Choroid plexus epithelial cell (primary cell): ENCODE results near the gene ATOX1.
"Not testable (repeated sequence)": the region's sequence is repeated elsewhere in the genome, so short reads cannot be mapped to it uniquely, and the experiment has no call there.

Experiments used
- DNase-seq: peaks from one replicate; pipeline ENCODE4 v3.0.0-alpha.2; 2010; ENCODE audit warnings: low read depth
- H3K4me3 ChIP-seq: 2 replicates; pipeline ENCODE4 v1.5.1; 2011; ENCODE audit warnings: low read depth, mild to moderate bottlenecking, control low read depth, low read length, moderate library complexity
- TF ChIP-seq, protein P1 (sequence below): conservative IDR thresholded peaks from 2 replicates; pipeline ENCODE4 v1.5.1; 2011; ENCODE audit warnings: low read depth, mild to moderate bottlenecking, control low read depth, inconsistent platforms, low read length, moderate library complexity

The ATOX1 gene

DNA sequence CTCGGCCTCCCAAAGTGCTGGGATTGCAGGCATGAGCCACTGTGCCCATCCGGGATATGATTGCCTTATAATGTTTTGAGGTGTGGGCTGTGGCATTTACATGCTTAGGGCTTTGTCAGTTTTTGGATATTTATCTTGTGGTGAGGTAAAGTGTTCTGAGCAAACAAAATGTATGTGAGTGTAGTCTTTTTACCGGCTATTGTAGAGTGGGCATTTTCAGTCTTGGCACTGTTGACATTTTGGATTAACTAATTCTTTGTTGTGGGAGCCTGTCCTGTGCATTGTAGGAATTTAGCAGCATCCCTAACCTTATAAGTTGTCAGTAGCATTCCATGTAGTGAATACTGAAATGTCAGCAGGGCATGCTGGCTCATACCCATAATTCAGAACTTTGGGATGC lies 34.9 kb upstream of the ATOX1 start:
- no peak for DNase-seq
- TF ChIP-seq, protein P1, sequence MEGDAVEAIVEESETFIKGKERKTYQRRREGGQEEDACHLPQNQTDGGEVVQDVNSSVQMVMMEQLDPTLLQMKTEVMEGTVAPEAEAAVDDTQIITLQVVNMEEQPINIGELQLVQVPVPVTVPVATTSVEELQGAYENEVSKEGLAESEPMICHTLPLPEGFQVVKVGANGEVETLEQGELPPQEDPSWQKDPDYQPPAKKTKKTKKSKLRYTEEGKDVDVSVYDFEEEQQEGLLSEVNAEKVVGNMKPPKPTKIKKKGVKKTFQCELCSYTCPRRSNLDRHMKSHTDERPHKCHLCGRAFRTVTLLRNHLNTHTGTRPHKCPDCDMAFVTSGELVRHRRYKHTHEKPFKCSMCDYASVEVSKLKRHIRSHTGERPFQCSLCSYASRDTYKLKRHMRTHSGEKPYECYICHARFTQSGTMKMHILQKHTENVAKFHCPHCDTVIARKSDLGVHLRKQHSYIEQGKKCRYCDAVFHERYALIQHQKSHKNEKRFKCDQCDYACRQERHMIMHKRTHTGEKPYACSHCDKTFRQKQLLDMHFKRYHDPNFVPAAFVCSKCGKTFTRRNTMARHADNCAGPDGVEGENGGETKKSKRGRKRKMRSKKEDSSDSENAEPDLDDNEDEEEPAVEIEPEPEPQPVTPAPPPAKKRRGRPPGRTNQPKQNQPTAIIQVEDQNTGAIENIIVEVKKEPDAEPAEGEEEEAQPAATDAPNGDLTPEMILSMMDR = no peak

DNA sequence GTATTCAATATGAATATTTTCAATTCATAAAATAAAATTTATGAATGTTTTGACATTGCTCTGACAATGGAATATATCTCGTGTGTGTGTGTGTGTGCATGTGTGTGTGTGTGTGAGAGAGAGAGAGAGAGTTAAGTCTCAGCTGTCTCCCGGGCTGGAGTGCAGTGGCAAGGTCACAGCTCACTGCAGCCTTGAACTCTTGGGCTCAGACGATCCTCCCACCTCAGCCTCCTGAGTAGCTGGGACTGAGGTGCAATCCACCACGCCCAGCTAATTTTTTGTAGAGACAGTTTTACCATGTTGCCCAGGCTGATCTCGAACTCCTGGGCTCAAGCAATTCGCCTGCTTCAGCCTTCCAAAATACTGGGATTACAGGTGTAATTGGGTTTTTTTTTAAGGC lies 29.4 kb upstream of the ATOX1 start:
- TF ChIP-seq, protein P1 = no peak
- no peak overlapping the region for H3K4me3 ChIP-seq
- no peak for DNase-seq

More for the DNA sequence above, 34.9 kb upstream of the ATOX1 start:
- no peak overlapping the region for H3K4me3 ChIP-seq

DNA sequence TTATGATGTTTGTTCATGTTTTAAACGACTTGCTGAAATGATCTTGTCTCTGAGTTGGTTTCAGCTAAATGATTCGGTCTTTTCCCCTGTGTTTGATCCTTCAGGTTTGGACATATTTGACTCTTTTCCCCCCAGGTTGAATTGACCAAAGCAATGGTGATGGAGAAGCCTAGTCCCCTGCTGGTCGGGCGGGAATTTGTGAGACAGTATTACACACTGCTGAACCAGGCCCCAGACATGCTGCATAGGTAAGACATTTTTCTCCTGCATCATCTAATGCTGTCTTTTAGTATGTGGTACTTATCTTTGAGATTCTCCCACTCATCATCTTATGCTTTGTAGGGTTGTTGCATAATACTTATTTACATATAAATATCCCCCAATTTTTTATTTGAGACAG lies 28.0 kb upstream of the ATOX1 start:
- no peak overlapping the region for H3K4me3 ChIP-seq
- no peak for DNase-seq
- TF ChIP-seq, protein P1 = no peak

DNA sequence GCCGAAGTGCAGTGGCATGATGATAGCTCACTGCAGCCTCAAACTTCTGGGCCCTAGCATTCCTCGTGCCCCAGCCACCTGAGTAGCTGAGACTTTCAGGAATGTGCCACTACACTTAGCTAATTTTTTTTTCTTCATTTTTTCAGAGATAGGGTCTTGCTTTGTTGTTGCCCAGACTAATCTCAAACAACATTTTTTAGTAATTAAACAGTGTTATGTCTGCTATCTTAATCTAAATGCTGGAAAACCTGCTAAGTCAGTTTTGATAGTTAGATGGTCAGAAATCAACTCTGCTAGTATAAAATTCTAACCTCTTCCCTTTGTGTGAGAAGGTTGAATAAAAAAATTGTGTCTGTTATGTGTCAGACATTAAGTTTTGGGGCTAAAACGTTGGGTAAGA lies 25.7 kb upstream of the ATOX1 start:
- no peak overlapping the region for H3K4me3 ChIP-seq
- no peak for DNase-seq
- TF ChIP-seq, protein P1 = no peak

DNA sequence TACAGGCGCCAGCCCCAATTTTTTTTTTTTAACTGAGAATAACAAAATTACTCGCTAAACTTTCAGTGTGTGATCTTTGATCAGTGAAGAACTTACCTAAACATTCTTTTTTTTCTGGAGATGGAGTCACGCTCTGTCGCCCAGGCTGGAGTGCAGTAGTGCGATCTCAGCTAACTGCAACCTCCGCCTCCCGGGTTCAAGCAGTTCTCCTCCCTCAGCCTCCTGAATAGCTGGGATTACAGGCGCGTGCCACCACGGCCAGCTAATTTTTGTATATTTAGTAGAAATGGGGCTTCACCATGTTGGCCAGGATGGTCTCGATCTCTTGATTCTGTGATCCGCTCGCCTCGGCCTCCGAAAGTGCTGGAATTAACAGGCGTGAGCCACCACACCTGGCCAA lies 25.2 kb upstream of the ATOX1 start:
- not testable (repeated sequence) for DNase-seq, H3K4me3 ChIP-seq

DNA sequence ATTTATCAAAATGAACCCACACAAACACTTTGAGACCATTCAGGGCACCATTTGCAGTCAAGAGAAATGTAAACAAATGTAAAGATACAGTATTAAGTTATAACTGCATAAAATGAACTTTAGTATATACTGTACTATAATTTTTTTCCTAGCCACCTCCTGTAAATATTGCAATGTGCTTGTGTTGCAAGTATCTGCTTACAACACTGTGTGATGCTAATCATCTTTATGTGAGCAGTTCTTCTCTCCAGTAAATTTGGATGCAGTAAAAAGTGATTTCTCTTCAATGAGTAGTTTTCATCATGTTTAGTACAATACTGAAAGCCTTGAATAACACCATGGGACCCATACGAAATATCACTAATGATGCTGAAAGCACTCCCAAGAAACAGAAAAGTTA lies 22.8 kb upstream of the ATOX1 start:
- no peak overlapping the region for H3K4me3 ChIP-seq
- DNase-seq = no peak
- TF ChIP-seq, protein P1 = no peak

DNA sequence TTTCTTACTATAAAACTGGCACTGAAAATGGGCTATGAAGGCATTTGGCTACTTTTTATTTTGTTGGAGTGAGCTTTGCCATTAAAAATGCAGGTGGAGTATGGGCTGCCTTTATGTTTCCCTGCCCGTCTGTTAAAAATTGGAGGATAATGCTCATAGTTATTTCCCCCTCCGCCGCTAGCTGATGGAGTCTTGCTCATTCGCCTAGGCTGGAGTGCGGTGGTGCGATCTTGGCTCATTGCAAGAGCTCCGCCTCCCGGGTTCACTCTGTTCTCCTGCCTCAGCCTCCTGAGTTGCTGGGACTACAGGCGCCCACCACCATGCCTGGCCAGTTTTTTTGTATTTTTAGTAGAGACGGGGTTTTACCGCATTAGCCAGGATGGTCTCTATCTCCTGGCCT lies 21.9 kb upstream of the ATOX1 start:
- TF ChIP-seq, protein P1 = no peak
- H3K4me3 ChIP-seq = no peak overlapping the region
- no peak for DNase-seq
